HEK293 (cell line): ENCODE measurements around the gene CACNA1S.

Experiments used
- CTCF ChIA-PET: fragments of 350-600 bp; formaldehyde crosslinking; extraction: SDS; loops from one replicate; lab custom pipeline; 2021; ENCODE audit warnings: antibody characterized with exemption; lab: Yijun Ruan, JAX
- POLR2A ChIA-PET: fragments of 300-600 bp; formaldehyde crosslinking; extraction: SDS; loops from one replicate; lab custom pipeline; 2020; ENCODE audit warnings: antibody characterized with exemption, inconsistent platforms; lab: Yijun Ruan, JAX
- H3K27ac ChIP-seq: fragments of 200-500 bp; sonication (Bioruptor generic); 2 replicates; pipeline ENCODE4 v1.5.1; 2014; ENCODE audit warnings: low read depth, low read length, control low read depth, inconsistent platforms; ENCODE audit errors: extremely low read depth
- H3K36me3 ChIP-seq, 2 experiments: fragments of 200-500 bp in 1 of 2; sonication (Bioruptor generic) in 1 of 2; 1 replicate in 1 of 2; 2 replicates in 1 of 2; pipeline ENCODE4 v1.5.1; 2014 to 2017; ENCODE audit warnings: inconsistent platforms in 2 of 2, low read length in 2 of 2; ENCODE audit not compliant: control insufficient read depth in 2 of 2, insufficient read depth in 1 of 2
- H3K4me1 ChIP-seq: fragments of 200-500 bp; sonication (Bioruptor generic); 2 replicates; pipeline ENCODE4 v1.5.1; 2014; ENCODE audit warnings: mild to moderate bottlenecking, low read length, inconsistent platforms; ENCODE audit not compliant: control insufficient read depth, insufficient read depth
- H3K4me3 ChIP-seq: 2 replicates; pipeline ENCODE4 v1.5.1; 2011; ENCODE audit warnings: low read depth, mild to moderate bottlenecking, control low read depth, low read length, moderate library complexity
- H3K9me3 ChIP-seq: fragments of 200-500 bp; sonication (Bioruptor generic); 2 replicates; pipeline ENCODE4 v1.5.1; 2014; ENCODE audit warnings: low read depth, low read length, inconsistent platforms; ENCODE audit not compliant: control insufficient read depth, insufficient read depth
- KLF10 ChIP-seq: fragments of 450-650 bp; IDR thresholded peaks from 2 replicates; pipeline ENCODE4 v1.5.1; 2018; ENCODE audit warnings: missing biosample characterization, mild to moderate bottlenecking, missing genetic modification characterization
- KLF7 ChIP-seq: fragments of 450-650 bp; formaldehyde crosslinking; IDR thresholded peaks from 2 replicates; pipeline ENCODE4 v1.5.1; 2016; ENCODE audit warnings: missing biosample characterization, missing genetic modification characterization, borderline replicate concordance
- ZBTB48 ChIP-seq: fragments of 450-650 bp; formaldehyde crosslinking; IDR thresholded peaks from 2 replicates; pipeline ENCODE4 v1.5.1; 2016; ENCODE audit warnings: missing biosample characterization, missing genetic modification characterization
- ZBTB8A ChIP-seq: fragments of 450-650 bp; formaldehyde crosslinking; IDR thresholded peaks from 2 replicates; pipeline ENCODE4 v1.5.1; 2016; ENCODE audit warnings: missing biosample characterization, missing genetic modification characterization
- ZIC2 ChIP-seq: fragments of 450-650 bp; formaldehyde crosslinking; IDR thresholded peaks from 2 replicates; pipeline ENCODE4 v1.5.1; 2016; ENCODE audit warnings: missing biosample characterization, missing genetic modification characterization
- ZNF146 ChIP-seq: fragments of 450-650 bp; formaldehyde crosslinking; IDR thresholded peaks from 2 replicates; pipeline ENCODE4 v1.5.1; 2016; ENCODE audit warnings: missing biosample characterization, missing genetic modification characterization
- ZNF175 ChIP-seq: fragments of 450-650 bp; formaldehyde crosslinking; IDR thresholded peaks from 2 replicates; pipeline ENCODE4 v1.5.1; 2016; ENCODE audit warnings: missing biosample characterization, missing genetic modification characterization
- ZNF354C ChIP-seq: fragments of 450-650 bp; formaldehyde crosslinking; IDR thresholded peaks from 2 replicates; pipeline ENCODE4 v1.5.1; 2016; ENCODE audit warnings: missing biosample characterization, missing genetic modification characterization, low read depth, borderline replicate concordance
- ZNF37A ChIP-seq: fragments of 450-650 bp; IDR thresholded peaks from 2 replicates; pipeline ENCODE4 v1.5.1; 2018; ENCODE audit warnings: missing biosample characterization, missing genetic modification characterization
- ZNF501 ChIP-seq: fragments of 450-650 bp; formaldehyde crosslinking; IDR thresholded peaks from 2 replicates; pipeline ENCODE4 v1.5.1; 2016; ENCODE audit warnings: missing biosample characterization, missing genetic modification characterization
- ZNF510 ChIP-seq: fragments of 450-650 bp; formaldehyde crosslinking; IDR thresholded peaks from 2 replicates; pipeline ENCODE4 v1.5.1; 2018; ENCODE audit warnings: mild to moderate bottlenecking, missing genetic modification characterization, missing biosample characterization; ENCODE audit not compliant: insufficient replicate concordance
- ZNF514 ChIP-seq: fragments of 450-650 bp; formaldehyde crosslinking; IDR thresholded peaks from 2 replicates; pipeline ENCODE4 v1.5.1; 2016; ENCODE audit warnings: missing biosample characterization, missing genetic modification characterization
- ZNF585B ChIP-seq: fragments of 450-650 bp; formaldehyde crosslinking; IDR thresholded peaks from 2 replicates; pipeline ENCODE4 v1.5.1; 2016; ENCODE audit warnings: missing biosample characterization, missing genetic modification characterization
- ZNF596 ChIP-seq: fragments of 450-650 bp; IDR thresholded peaks from 2 replicates; pipeline ENCODE4 v1.5.0; 2018; ENCODE audit warnings: missing biosample characterization, mild to moderate bottlenecking, missing genetic modification characterization, moderate library complexity
- ZNF621 ChIP-seq: fragments of 450-650 bp; formaldehyde crosslinking; IDR thresholded peaks from 2 replicates; pipeline ENCODE4 v1.5.1; 2017; ENCODE audit warnings: missing biosample characterization, missing genetic modification characterization
- ZNF670 ChIP-seq: fragments of 450-650 bp; formaldehyde crosslinking; IDR thresholded peaks from 2 replicates; pipeline ENCODE4 v1.5.1; 2016; ENCODE audit warnings: missing biosample characterization, missing genetic modification characterization, low read depth
- ZNF785 ChIP-seq: fragments of 450-650 bp; formaldehyde crosslinking; IDR thresholded peaks from 2 replicates; pipeline ENCODE4 v1.5.1; 2016; ENCODE audit warnings: missing biosample characterization, missing genetic modification characterization
- ZNF791 ChIP-seq: fragments of 450-650 bp; formaldehyde crosslinking; IDR thresholded peaks from 2 replicates; pipeline ENCODE4 v1.5.1; 2016; ENCODE audit warnings: missing biosample characterization, missing genetic modification characterization
- TF ChIP-seq, protein P1 (sequence below): fragments of 450-650 bp; formaldehyde crosslinking; IDR thresholded peaks from 2 replicates; pipeline ENCODE4 v1.5.1; 2016; ENCODE audit warnings: missing biosample characterization, missing genetic modification characterization, borderline replicate concordance
- TF ChIP-seq, protein P2 (sequence below): fragments of 450-650 bp; IDR thresholded peaks from 2 replicates; pipeline ENCODE4 v1.5.1; 2018; ENCODE audit warnings: missing biosample characterization, missing genetic modification characterization
- TF ChIP-seq, protein P3 (sequence below): fragments of 450-650 bp; formaldehyde crosslinking; IDR thresholded peaks from 2 replicates; pipeline ENCODE4 v1.5.1; 2016; ENCODE audit warnings: missing biosample characterization, missing genetic modification characterization, low read depth
- TF ChIP-seq, protein P4 (sequence below): fragments of 450-650 bp; formaldehyde crosslinking; IDR thresholded peaks from 2 replicates; pipeline ENCODE4 v1.5.1; 2016; ENCODE audit warnings: missing biosample characterization, missing genetic modification characterization
- TF ChIP-seq, protein P5 (sequence below): fragments of 450-650 bp; formaldehyde crosslinking; IDR thresholded peaks from 2 replicates; pipeline ENCODE4 v1.5.1; 2017; ENCODE audit warnings: missing biosample characterization, missing genetic modification characterization
- TF ChIP-seq, protein P6 (sequence below): fragments of 450-650 bp; formaldehyde crosslinking; IDR thresholded peaks from 2 replicates; pipeline ENCODE4 v1.5.1; 2016; ENCODE audit warnings: missing biosample characterization, missing genetic modification characterization
- TF ChIP-seq, protein P7 (sequence below): fragments of 450-650 bp; formaldehyde crosslinking; IDR thresholded peaks from 2 replicates; pipeline ENCODE4 v1.5.1; 2016; ENCODE audit warnings: missing biosample characterization, missing genetic modification characterization

The CACNA1S gene

DNA sequence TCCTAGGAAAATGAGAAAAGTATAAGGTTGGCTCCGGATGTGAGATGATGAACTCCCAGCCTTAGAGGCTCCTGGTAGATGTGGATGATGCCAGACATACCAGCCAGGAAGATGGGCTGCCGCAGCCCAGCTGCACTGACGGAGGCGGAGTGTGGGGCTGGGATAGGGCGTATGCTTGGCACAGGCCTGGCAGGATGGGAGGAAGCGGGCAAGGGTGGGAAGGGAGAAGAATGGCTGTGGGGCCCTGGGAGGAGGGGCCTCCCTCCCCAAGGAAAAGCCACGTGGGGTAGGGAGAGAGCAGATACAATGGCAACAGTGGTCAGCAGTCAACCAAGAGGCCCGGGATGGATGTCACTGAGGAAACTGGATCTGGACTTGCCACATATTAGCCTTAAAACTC is 47.4 kb downstream of the CACNA1S start:
- Histone ChIP-seq H3K4me1 (no peaks in the 10 kb centered on the region), H3K36me3 (no peaks in the 10 kb centered on the region), H3K9me3 (no peaks in the 10 kb centered on the region), H3K4me3 (no peak overlapping the region), H3K27ac (no peak overlapping the region)
- ChIA-PET POLR2A (no interaction called here), CTCF (interaction anchor here (1.6 to 1.7 kb wide), 2 partner anchors 22 to 93 kb away, joined by 5 to 8 read pairs; no protein-coding TSS in a partner anchor)
- TF ChIP-seq, protein P1, sequence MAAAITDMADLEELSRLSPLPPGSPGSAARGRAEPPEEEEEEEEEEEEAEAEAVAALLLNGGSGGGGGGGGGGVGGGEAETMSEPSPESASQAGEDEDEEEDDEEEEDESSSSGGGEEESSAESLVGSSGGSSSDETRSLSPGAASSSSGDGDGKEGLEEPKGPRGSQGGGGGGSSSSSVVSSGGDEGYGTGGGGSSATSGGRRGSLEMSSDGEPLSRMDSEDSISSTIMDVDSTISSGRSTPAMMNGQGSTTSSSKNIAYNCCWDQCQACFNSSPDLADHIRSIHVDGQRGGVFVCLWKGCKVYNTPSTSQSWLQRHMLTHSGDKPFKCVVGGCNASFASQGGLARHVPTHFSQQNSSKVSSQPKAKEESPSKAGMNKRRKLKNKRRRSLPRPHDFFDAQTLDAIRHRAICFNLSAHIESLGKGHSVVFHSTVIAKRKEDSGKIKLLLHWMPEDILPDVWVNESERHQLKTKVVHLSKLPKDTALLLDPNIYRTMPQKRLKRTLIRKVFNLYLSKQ (tag by site-specific recombination): no peak
- TF ChIP-seq, protein P2, sequence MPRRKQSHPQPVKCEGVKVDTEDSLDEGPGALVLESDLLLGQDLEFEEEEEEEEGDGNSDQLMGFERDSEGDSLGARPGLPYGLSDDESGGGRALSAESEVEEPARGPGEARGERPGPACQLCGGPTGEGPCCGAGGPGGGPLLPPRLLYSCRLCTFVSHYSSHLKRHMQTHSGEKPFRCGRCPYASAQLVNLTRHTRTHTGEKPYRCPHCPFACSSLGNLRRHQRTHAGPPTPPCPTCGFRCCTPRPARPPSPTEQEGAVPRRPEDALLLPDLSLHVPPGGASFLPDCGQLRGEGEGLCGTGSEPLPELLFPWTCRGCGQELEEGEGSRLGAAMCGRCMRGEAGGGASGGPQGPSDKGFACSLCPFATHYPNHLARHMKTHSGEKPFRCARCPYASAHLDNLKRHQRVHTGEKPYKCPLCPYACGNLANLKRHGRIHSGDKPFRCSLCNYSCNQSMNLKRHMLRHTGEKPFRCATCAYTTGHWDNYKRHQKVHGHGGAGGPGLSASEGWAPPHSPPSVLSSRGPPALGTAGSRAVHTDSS: no peak
- no peak for TF ChIP-seq ZNF37A (tag by site-specific recombination)
- no peak for TF ChIP-seq ZNF501 (tag by site-specific recombination)
- TF ChIP-seq, protein P3, sequence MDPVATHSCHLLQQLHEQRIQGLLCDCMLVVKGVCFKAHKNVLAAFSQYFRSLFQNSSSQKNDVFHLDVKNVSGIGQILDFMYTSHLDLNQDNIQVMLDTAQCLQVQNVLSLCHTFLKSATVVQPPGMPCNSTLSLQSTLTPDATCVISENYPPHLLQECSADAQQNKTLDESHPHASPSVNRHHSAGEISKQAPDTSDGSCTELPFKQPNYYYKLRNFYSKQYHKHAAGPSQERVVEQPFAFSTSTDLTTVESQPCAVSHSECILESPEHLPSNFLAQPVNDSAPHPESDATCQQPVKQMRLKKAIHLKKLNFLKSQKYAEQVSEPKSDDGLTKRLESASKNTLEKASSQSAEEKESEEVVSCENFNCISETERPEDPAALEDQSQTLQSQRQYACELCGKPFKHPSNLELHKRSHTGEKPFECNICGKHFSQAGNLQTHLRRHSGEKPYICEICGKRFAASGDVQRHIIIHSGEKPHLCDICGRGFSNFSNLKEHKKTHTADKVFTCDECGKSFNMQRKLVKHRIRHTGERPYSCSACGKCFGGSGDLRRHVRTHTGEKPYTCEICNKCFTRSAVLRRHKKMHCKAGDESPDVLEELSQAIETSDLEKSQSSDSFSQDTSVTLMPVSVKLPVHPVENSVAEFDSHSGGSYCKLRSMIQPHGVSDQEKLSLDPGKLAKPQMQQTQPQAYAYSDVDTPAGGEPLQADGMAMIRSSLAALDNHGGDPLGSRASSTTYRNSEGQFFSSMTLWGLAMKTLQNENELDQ (tag by site-specific recombination): no peak
- TF ChIP-seq ZNF146 (tag by site-specific recombination): no peak
- no peak for TF ChIP-seq ZNF514 (tag by site-specific recombination)
- TF ChIP-seq ZNF175 (tag by site-specific recombination): no peak
- TF ChIP-seq, protein P4, sequence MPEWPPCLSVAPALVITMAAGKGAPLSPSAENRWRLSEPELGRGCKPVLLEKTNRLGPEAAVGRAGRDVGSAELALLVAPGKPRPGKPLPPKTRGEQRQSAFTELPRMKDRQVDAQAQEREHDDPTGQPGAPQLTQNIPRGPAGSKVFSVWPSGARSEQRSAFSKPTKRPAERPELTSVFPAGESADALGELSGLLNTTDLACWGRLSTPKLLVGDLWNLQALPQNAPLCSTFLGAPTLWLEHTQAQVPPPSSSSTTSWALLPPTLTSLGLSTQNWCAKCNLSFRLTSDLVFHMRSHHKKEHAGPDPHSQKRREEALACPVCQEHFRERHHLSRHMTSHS (tag by site-specific recombination): no peak
- TF ChIP-seq ZNF354C (tag by site-specific recombination): no peak
- TF ChIP-seq ZIC2 (tag by site-specific recombination): no peak
- no peak for TF ChIP-seq KLF10 (tag by site-specific recombination)
- TF ChIP-seq ZNF791 (tag by site-specific recombination): no peak
- no peak for TF ChIP-seq KLF7 (tag by site-specific recombination)

DNA sequence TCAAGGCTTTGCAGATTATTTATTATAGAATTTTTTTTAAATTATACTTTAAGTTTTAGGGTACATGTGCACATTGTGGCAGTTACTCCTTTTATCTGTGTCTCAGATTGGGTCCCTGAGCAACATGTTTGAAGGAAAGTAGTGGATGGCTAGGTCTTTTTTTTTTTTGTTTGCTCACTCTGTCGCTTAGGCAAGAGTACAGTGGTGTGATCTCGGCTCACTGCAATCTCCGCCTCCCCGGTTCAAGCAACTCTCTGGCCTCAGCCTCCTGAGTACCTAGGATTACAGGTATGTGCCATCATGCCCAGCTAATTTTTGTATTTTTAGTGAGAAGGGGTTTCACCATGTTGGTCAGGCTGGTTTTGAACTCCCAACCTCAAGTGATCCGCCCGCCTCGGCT is 49.1 kb downstream of the CACNA1S start:
- Histone ChIP-seq H3K36me3 (no peaks in the 10 kb centered on the region), H3K4me3 (no peak overlapping the region), H3K4me1 (no peaks in the 10 kb centered on the region), H3K9me3 (no peaks in the 10 kb centered on the region), H3K27ac (no peak overlapping the region)
- ChIA-PET CTCF (interaction anchor here (0.6 kb wide), 1 partner anchor 498 kb away, joined by 3 read pairs; no protein-coding TSS in a partner anchor), POLR2A (no interaction called here)
- no peak for TF ChIP-seq ZNF621
- no peak for TF ChIP-seq ZNF510 (tag by site-specific recombination)
- TF ChIP-seq ZNF596: no peak
- TF ChIP-seq, protein P5, sequence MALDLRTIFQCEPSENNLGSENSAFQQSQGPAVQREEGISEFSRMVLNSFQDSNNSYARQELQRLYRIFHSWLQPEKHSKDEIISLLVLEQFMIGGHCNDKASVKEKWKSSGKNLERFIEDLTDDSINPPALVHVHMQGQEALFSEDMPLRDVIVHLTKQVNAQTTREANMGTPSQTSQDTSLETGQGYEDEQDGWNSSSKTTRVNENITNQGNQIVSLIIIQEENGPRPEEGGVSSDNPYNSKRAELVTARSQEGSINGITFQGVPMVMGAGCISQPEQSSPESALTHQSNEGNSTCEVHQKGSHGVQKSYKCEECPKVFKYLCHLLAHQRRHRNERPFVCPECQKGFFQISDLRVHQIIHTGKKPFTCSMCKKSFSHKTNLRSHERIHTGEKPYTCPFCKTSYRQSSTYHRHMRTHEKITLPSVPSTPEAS (tag by site-specific recombination): no peak
- TF ChIP-seq ZBTB48 (tag by site-specific recombination): no peak
- TF ChIP-seq ZBTB8A: no peak
- no peak for TF ChIP-seq ZNF585B (tag by site-specific recombination)
- TF ChIP-seq, protein P6, sequence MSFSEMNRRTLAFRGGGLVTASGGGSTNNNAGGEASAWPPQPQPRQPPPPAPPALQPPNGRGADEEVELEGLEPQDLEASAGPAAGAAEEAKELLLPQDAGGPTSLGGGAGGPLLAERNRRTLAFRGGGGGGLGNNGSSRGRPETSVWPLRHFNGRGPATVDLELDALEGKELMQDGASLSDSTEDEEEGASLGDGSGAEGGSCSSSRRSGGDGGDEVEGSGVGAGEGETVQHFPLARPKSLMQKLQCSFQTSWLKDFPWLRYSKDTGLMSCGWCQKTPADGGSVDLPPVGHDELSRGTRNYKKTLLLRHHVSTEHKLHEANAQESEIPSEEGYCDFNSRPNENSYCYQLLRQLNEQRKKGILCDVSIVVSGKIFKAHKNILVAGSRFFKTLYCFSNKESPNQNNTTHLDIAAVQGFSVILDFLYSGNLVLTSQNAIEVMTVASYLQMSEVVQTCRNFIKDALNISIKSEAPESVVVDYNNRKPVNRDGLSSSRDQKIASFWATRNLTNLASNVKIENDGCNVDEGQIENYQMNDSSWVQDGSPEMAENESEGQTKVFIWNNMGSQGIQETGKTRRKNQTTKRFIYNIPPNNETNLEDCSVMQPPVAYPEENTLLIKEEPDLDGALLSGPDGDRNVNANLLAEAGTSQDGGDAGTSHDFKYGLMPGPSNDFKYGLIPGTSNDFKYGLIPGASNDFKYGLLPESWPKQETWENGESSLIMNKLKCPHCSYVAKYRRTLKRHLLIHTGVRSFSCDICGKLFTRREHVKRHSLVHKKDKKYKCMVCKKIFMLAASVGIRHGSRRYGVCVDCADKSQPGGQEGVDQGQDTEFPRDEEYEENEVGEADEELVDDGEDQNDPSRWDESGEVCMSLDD (tag by site-specific recombination): no peak
- no peak for TF ChIP-seq ZNF785 (tag by site-specific recombination)
- TF ChIP-seq, protein P7, sequence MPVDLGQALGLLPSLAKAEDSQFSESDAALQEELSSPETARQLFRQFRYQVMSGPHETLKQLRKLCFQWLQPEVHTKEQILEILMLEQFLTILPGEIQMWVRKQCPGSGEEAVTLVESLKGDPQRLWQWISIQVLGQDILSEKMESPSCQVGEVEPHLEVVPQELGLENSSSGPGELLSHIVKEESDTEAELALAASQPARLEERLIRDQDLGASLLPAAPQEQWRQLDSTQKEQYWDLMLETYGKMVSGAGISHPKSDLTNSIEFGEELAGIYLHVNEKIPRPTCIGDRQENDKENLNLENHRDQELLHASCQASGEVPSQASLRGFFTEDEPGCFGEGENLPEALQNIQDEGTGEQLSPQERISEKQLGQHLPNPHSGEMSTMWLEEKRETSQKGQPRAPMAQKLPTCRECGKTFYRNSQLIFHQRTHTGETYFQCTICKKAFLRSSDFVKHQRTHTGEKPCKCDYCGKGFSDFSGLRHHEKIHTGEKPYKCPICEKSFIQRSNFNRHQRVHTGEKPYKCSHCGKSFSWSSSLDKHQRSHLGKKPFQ (tag by site-specific recombination): no peak
- no peak for TF ChIP-seq ZNF670 (tag by site-specific recombination)
